SH-SY5Y (cell line): ENCODE data around the gene MAST4.

Experiments used
- GATA2 ChIP-seq: IDR thresholded peaks from 2 replicates; pipeline ENCODE4 v1.6.1; 2011; ENCODE audit warnings: mild to moderate bottlenecking, low read depth, low read length
- GATA3 ChIP-seq: IDR thresholded peaks from 2 replicates; pipeline ENCODE4 v1.6.1; 2011; ENCODE audit warnings: low read depth, mild to moderate bottlenecking, low read length, moderate library complexity

Gene MAST4

DNA sequence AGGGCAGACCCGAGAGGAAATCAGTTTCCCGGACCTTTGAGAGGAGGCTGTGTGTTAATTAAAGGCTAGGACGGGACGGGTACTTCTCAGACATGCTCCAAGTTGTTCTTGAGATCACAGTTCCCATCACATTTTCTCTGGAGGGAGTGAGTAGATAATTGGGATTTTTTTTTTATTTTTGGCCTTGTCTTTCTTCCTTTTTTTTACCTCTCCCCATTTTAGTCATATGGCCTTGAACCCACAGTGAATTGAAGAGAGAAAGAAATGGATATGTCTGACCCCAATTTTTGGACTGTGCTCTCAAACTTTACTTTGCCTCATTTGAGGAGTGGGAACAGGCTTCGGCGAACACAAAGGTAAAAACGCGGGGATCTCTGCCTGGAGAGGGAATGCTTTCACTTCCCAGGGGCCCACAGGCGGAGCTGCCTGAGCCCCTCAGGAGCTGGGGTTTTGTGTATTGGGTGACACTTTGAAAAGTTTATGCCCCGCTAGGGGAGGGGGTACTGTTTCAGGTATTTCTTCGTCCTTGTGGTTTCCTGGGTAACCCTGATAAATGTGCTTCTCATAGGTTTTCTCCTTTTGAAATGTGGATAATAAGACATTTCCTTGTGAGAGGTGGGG lies 408.6 kb downstream of the MAST4 start:
- TF ChIP-seq GATA3, result no peak
- no peak for TF ChIP-seq GATA2

DNA sequence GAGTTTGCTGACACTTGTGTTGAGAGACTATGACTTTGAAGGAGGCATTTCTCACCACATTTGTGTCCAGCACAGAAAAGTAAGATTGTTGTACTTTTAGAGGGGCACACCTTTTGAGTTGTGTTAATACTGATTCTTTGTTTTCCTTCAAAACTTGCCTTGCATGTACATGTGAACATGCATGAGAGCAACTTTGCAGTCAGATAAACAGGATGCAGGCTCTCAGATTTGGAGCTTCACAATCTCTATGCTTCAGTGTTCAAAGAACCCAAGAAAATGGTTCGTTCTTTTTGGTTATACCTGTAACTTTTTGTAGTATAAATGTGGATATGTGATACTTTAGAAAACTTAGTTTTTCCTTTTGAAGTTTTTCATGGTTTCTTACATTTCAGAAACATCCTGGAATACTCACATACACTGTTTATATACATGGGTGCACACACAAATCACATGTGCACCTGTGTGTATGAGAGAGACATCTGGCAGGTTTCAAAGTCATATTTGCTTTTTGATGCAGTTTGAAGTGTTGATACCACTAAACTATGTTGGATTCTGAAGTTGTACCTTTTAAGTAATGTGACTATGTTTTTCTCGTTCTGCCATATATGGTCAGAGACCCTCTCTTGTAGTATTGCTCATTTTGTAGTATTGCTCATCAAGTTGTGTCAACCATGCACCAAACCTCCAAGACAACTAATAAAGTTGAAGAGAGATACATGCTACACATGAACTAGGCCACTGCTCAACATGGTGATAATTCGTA lies 409.7 kb downstream of the MAST4 start:
- TF ChIP-seq GATA2 (no peak), GATA3 (no peak)

DNA sequence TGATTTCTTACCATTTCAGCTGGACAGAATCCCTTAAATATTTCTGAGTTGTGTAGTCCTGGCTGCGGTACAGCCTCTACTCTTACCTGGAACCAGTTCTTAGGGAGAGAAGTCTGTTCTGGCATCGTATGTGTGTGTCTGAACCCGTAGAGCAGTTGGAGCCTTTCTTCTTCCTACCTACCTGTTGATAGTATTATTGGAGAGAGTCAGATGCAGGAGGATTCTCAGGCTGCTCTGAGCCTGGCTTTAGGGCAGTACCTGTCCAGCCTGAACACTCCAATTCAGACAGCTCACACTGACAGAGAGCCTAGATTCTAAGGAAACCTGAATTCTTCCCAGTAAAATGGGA lies 410.3 kb downstream of the MAST4 start:
- no peak for TF ChIP-seq GATA2

DNA sequence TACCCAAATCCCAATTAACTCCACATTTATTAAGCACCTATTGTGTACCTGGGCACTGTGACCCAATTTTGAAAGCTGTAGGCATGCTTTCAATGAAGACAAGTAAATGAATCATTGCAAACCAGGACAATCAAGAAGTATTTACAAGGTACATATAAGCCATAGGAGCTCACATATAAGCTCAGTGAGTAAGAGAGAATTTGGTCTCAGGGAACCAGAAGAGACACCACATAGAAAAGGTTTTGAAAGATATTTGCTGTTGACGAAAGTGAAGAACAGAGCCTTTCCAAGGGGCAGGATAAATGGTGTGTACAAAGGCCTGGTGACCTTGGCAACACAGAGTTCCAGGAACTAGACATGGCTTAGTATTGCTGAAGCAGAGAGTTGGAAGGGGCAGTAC lies 412.8 kb downstream of the MAST4 start:
- TF ChIP-seq GATA3 (no peak), GATA2 (no peak)

DNA sequence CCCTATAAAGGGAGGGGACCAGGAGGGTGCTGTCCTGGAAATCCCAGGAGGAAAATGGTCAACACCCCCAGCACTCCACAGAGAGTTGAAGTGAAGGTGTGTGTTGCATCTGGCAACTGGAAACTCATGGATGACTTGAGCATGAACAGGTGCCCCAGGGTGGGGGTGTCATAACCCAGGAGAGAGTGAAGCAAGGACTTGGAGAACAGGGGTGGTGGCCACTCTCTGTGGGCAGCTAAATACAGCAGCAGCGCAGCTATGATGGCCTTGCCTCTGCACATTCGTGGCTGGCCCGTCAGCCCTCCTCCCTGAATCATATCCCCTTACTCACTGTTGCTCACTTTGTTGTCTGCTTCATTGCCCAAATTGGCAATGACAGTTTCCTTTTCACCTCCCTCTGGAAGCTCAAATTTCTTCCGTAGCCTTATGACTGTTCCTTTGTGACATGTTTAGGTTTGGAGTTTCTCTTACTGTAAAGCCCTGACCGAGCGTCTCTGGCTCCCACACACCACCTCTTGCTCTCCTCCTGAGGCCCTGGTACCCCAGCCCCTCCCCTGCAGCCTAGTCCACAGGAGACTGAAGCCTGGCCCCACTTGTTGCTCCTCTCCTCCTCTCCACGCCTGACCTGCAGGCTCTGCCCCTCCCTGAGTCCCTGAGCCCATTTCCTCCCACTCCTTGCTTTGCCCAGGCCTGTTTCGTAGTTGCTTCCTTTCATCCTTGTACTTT lies 414.7 kb downstream of the MAST4 start:
- TF ChIP-seq GATA2, result no peak
- no peak for TF ChIP-seq GATA3

DNA sequence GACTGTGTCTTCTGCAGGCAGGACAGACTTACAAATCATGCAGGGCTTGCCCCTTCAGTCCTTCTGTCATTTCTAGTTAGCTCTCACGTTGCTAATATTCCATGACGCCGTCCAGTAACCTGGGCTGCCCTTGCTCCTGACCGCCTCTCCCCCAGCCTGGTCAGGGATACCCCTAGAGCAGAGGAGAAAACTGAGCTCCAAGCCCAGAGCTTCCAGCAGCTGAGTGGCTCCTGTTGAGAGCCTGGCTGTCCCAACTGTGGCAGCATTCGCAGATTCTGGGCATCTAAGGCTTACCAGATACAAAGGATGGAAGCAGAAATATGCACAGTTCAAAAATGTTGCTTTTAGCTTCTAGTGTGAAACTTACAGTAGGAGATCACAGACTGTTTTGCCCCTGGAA lies 415.2 kb downstream of the MAST4 start:
- TF ChIP-seq GATA3, result no peak
- no peak for TF ChIP-seq GATA2

DNA sequence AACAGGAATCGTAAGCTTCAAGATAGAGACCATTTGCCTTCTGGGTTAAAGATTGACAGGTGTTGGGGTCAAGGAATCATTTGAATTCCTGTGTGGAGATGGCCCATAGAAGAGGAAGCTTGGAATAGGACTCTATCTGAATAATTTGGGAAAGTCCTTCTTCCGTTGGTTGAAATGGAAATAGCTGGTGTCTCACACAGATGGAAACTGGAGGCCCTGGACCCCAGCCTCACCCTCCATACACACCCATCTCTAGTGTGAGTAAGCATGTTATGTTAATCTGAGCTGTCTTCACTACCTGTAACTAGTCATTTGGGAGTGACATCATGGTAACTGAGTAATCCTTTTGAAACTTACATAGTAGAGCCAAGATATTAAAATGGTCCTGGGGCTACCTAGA lies 416.0 kb downstream of the MAST4 start:
- TF ChIP-seq GATA3 (no peak), GATA2 (no peak)

DNA sequence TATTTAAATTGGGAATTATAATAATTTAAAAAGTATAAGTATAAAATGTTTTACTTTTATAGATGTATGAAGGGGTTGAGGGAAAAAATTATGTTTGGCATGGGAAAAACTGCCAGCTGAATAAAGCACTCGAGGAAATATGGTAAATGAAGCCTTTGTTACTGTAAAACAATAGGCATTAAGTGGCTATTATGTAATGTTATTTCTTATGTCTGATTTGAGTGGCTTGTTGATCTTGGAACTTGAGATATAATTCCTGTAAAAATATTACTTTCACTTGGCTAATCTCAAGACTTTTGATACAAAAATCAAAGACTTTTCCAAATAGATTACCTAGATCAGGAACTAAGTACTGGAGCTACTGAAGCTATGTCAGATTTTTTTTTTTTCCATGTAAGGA lies 417.5 kb downstream of the MAST4 start:
- TF ChIP-seq GATA2 (no peak), GATA3 (no peak)

DNA sequence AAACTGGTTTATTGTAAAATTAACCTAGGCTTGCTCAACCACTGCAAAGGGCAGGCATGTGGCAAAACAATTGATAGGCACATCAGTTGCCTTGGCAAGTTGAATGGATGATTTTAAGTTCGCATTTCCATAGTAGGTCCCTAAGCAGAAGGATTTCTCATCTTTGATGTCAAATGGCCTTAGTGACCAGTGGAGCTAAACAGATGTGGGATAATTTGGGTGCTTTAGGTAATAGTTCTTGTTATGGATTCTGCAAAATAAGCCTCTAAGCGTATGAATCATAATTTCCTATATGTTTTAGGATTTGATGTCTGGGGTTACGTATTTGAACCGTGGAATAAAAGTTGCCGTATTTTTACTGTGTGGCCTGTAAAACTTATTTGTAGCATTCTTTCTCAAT lies 418.0 kb downstream of the MAST4 start:
- TF ChIP-seq GATA2, result no peak
- TF ChIP-seq GATA3, result no peak

DNA sequence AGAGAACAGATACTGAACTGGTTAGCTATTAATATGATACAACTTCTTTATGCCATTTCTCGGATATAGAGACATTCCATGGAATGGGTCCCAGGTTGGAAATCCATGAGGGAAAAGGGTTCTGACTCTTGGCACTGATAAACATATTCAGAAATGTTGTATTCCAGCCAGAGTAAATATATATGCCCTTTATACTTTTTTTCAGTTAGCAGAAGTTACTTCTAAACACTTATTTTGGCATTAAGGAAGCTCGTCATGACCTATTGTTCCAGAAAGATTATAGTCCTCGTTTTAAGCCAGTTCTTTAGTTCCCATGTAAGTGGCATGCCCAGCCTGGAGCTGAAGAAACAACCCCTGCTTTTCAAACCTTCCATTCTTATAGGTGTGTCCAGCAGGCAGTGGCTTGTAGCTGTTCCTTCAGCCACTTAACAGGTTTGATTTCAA lies 418.8 kb downstream of the MAST4 start:
- TF ChIP-seq GATA3, result no peak
- no peak for TF ChIP-seq GATA2

DNA sequence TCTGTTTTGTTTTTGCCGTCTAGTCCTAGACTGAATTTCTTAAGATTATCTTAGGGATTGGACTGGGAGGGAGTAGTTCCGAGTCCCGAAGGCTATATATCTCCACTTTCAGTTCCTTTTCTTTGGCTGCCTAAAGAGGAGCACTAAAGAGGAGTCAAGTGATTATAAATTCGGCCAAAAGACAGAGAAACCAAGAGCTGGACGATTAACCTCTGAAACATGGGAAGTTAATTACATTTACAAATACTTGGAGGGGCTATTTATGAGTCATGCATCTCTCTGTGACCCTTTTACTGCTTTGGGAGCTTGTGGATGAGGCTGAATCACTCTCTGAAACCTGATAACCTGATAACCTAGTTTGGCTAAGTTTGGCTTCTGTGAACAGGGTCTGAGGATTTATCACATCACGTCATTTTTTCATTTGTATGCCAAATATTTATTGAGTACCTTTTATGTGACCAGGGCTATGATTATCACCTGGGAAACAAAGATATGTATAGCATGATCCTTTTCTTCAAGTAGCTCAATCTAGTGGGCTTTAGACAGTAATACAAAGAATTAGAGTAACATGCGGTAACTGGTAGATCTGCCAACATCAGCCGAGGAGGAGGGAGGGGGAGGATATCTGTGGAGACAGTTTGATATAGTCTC lies 419.5 kb downstream of the MAST4 start:
- TF ChIP-seq GATA2 (no peak), GATA3 (no peak)

DNA sequence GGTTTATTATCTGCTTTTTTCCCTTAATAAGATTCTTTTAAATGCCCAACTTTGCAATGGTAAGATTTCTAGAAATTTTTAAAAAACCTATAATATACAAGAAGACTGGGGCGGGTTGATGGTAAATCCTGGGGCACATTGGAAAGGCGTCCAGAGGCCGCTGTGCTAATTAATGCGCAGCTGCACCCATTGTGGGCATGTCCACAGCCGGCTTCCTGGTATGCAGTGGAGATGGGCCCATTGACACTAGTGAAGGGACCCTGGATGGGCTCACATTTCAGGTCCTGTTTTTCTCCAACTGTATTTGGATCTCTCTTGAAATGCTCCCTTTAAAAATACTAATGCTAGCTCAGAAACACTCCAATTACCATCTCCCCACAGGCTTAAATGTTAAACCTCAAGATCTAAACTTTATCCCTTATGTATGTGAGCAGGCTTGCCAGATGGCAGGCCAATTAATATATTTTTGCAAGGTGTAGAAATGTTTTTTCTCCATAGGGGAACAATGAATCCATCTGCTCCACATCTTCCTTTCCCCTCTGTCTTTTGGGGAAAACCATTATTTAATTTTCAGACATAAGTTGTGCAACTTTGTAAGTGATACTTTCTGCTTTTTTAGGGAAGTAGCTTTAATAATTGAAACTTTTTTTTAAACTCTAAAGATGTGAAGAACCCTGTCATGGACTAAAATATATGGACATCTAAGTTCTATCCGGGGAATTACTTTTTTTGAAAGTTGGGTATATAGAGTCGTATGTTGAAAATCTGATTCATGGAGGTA lies 423.1 kb downstream of the MAST4 start:
- no peak for TF ChIP-seq GATA3
- TF ChIP-seq GATA2, result no peak

DNA sequence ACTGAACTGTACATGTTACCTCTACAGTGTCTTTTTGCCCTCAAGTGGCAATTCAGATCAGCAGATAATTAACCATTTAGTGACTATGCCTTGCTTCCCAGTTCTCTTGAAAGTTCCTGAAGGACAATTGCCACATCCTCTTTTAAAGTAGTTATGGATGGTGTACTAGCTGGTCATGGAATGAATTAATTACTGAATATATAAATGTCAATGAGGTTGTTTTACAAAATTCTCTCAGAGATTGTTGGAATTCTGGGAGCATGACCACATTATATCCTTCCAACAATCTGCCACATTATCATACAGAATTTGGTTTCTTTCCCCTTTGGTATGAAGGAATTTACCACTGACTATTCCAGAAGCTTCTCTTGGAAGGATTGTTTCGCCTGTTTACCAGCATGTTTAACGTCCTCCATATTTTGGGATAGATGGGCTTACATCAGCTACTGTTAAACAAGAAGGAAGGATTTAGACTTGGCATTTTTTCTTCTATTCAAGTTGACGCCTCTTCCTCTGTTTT lies 424.0 kb downstream of the MAST4 start:
- no peak for TF ChIP-seq GATA3
- no peak for TF ChIP-seq GATA2
